Smooth muscle cell of the brain vasculature (primary cell): Measurements from ENCODE around the gene FOLH1.
"Not testable (repeated sequence)": the region's sequence is repeated elsewhere in the genome, so short reads cannot be mapped to it uniquely, and the experiment has no call there.

Experiments
- DNase-seq: peaks from one replicate; pipeline ENCODE4 v3.0.0-alpha.2; 2012; ENCODE audit warnings: low read depth, low spot score

FOLH1 gene

DNA sequence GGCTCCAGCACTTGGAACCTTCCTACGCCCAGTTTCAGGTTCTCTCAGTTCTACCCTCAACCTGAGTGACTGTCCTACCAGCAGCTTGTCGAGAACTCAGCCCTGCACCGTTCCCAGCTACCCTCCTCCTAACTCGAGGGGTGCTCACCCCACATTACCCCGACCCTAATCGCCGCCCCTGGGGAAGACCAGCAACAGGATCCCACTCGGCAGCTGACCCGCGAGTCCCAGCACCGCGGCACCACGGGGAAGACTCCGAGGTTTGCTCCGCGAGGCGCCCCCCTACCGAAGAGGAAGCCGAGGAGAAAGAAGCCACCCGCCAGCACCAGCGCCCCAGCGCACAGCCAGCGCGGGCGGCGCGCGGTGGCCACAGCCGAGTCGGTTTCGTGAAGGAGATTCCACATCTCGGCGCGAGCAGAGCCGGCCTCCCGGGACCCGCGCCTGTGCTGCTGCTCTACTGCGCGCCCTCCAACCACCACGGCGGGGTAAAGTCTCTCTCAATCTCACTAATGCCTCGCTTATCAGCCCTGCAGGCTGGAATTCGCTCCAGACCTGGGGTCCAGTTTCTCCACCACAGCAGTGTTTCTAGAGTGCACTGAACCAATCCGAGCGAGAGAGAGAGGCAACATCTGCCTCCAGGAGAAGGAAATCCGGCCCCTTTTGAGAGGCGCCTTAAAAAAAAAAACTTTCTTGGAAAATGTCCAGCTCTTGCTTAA is at the start of gene FOLH1:
Gene FOLH1 (minus strand): TSS at position 597 of the 716 bp plus-strand sequence. CDS start 193 bp downstream, at position 404.
- no peak for DNase-seq

DNA sequence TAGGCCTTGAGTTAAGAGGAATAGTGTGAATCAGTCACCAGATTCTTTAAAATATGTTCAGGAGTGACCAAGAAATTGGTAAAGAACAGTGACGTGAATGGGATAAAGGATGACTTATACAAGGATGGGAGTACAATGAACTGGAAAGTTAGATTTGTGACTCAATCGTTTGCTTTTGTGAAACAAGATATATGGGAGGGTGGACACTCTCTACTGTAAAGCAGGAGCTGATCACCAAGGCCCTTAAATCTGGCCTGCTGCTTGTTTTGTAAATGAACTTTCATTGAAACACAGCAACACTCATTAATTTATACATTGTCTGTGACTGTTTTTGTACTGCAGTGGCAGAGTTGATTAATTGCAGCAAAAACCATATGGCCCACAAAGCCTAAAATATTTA is 46.7 kb upstream of the FOLH1 start:
- not testable (repeated sequence) for DNase-seq

GRCh38 chr11:49251212-49251611 is 42.8 kb upstream of the FOLH1 start:
- DNase-seq: not testable (repeated sequence)

GRCh38 chr11:49250398-49251115 is 42.2 kb upstream of the FOLH1 start:
- DNase-seq: not testable (repeated sequence)

DNA sequence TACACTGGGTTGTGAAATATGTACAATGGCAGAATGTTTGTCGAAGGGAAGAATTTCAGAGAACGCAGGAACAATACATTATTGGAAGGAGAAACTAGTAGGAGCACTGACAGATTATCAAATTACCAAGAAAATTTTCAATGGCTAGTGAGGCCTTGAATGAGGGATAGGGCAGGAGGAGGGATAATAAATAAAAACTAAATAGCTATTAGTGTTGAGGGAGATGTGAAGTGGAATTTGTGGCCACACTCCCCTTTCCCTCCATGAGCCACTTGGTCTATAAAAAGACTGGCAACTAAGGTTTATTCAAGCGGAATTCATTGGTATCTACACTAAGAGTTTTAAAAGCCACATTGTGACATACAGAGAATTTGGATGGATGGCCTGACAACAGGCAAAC is 41.0 kb upstream of the FOLH1 start:
- DNase-seq: not testable (repeated sequence)

GRCh38 chr11:49233685-49234084 is 25.3 kb upstream of the FOLH1 start:
- not testable (repeated sequence) for DNase-seq

DNA sequence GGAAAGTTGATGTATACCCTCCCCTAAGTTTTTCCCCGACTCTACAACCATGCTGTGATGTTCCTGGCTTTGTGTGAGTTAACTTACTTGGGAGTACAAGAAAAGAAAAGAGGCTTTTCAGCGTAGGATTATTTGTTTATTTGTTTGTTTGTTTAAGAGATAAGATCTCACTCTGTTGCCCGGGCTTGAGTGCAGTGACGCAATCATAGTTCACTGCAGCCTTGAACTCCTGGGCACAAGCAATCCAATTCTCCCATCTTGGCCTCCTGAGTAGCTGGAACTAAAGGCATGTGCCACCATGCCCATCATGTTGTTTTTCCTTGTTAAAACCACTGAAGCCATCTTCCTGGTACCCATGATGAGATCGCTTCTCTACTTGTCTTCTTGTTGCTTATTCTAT is 24.6 kb upstream of the FOLH1 start:
- DNase-seq: not testable (repeated sequence)

DNA sequence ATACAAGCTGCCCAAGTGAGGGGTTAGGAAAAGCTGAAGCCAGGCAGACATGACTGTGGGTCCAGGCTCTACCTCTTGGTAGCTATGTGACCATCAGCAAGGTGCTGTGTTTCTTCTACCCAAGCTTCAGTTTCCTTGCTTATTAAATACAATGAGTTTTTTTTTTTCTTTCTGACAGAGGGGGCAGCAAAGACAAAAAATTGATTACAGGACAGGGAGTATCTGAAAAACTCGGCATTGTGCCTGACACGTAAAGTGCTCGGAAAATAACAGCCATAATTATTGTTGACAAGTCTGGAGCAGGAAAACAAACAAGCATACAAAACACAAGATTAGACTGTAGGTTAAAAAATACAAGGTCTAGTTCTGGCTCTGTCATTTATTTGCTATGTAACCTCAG is 23.3 kb upstream of the FOLH1 start:
- not testable (repeated sequence) for DNase-seq

- DNase-seq: not testable (repeated sequence)
Observed at GRCh38 chr11:49230534-49230933, 22.1 kb upstream of the FOLH1 start.

DNA sequence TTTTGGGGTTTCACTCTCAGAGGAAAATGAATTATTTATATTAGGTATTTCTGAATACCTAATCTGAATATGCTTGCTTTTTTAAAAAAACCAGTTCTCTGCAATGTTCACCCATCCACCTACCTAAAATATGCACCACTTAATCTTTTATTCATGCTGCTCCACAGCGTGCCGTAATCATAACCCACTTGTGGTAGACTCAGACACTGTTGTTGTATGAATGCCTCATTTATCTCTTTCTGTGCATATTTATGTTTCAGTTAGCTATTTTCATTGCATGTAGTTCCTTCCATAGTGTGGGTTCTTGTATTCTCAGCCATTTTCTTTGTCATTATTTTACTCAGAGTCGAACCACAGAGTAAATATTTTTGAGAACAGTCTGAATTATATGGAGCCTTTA is 21.6 kb upstream of the FOLH1 start:
- DNase-seq: not testable (repeated sequence)

- DNase-seq: not testable (repeated sequence)
Observed at GRCh38 chr11:49229136-49229535, 20.7 kb upstream of the FOLH1 start.

GRCh38 chr11:49225255-49225785 is 16.9 kb upstream of the FOLH1 start:
- not testable (repeated sequence) for DNase-seq

GRCh38 chr11:49221112-49221511 is 12.7 kb upstream of the FOLH1 start:
- no peak for DNase-seq

DNA sequence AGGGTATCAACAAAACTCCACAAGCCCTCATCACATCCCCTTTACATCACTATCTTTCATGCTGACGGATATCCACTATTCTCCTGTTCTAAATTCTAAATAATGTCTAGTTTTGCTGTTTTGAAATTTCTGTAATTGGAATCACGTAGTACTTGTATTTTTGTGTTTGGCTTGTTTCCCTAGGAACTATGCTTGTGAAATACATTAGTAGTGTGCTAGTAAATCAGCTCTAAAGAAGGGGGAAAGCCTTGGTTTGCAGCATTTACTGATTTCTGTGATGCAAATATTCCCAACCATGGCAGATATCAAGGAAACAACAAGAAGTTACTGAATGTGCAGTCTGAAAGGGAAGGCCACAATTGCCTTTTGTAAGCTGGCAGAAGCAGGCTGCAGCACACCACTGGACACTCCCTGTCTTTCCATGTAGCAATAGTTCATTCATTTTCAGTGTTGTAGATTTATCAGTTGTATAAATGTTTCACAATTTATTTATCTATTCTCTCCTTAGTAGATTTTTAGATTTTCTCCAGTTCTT is 4.7 kb upstream of the FOLH1 start:
- DNase-seq: no peak

- DNase-seq: not testable (repeated sequence)
Observed at GRCh38 chr11:49206999-49207398, 1.4 kb downstream of the FOLH1 start.

- no peak for DNase-seq
Observed at GRCh38 chr11:49202287-49202976, 6.0 kb downstream of the FOLH1 start.

DNA sequence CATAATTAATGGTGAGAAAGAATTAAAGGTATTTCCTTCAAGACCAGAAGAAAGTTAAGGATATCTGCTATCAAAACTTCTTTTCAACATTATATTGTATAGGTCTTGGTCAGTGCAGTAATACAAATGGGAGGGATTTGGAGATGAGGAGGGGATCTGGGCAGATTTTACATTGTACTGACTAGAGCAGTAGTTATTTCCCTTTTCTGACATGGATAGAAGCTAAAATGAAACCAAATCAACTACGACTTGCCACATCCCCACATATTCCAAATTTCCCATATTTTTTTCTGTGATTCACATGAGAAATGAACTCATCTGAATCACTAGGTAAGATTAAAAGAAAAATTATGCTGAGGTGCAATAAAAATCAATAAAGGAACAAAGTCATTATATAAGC is 11.6 kb downstream of the FOLH1 start:
- DNase-seq: not testable (repeated sequence)

GRCh38 chr11:49196002-49196401 is 12.4 kb downstream of the FOLH1 start:
- DNase-seq: not testable (repeated sequence)

- not testable (repeated sequence) for DNase-seq
Observed at GRCh38 chr11:49190287-49190686, 18.1 kb downstream of the FOLH1 start.

DNA sequence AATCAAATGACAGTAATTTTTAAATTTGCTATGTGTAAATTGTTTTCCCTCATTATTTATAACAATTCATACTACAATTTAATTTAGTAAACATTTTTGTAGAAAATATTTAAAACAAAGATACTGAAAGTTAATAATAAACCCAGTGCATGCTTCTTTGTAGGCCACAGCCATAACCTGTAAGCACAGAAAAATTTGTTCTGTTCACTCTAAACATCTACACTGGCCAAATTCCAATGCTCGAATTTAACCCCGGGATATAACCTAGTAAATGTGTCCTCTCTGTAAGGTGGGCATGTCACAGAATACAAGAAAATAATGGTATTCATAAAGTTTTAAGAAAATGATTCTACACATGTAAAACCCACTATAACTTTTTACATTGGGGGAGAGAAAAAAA is 22.2 kb downstream of the FOLH1 start:
- not testable (repeated sequence) for DNase-seq

GRCh38 chr11:49185597-49185996 is 22.8 kb downstream of the FOLH1 start:
- not testable (repeated sequence) for DNase-seq

DNA sequence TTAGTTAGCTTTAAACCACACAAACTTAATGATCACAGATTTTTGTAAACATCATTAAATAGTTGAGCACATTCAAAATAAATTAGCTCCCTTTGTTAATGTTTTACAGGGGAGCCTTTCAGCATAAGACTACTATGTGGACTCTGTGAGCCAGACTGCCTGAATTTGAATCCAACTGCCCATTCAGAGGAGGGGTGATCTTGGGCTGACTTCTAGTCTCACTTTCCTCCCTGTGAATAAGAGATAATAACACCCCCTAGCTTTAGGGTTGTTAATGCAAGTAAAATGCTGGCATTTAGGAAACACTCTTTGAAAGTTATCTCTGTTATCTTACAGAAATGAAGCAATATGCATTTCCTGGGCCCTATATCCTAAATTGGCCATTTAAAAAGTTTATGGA is 23.6 kb downstream of the FOLH1 start:
- DNase-seq: not testable (repeated sequence)
